ENCODE results near the gene FAM241A.
"Not testable (repeated sequence)": the region's sequence is repeated elsewhere in the genome, so short reads cannot be mapped to it uniquely, and the experiment has no call there.

Gene FAM241A

GRCh38 chr4:112208137-112209095, 63.2 kb downstream of the FAM241A start:
- in situ Hi-C loops (cut with MboI; ENCODE audit: low sequenced_read_pairs): not testable (repeated sequence)

GRCh38 chr4:112210777-112211176, 65.5 kb downstream of the FAM241A start:
- in situ Hi-C loops (cut with MboI; ENCODE audit: low sequenced_read_pairs): no loop called here

GRCh38 chr4:112213091-112213490, 67.8 kb downstream of the FAM241A start:
- in situ Hi-C loops (cut with MboI; ENCODE audit: low sequenced_read_pairs): no loop called here

- in situ Hi-C loops (cut with MboI; ENCODE audit: low sequenced_read_pairs): no loop called here
Observed at GRCh38 chr4:112213856-112214255, 68.6 kb downstream of the FAM241A start.

GRCh38 chr4:112214390-112215264, 69.4 kb downstream of the FAM241A start:
- in situ Hi-C loops (cut with MboI; ENCODE audit: low sequenced_read_pairs): no loop called here

GRCh38 chr4:112219826-112220366, 74.6 kb downstream of the FAM241A start:
- in situ Hi-C loops (cut with MboI; ENCODE audit: low sequenced_read_pairs): no loop called here

GRCh38 chr4:112222219-112222955, 77.1 kb downstream of the FAM241A start:
- in situ Hi-C loops (cut with MboI; ENCODE audit: low sequenced_read_pairs): no loop called here

- in situ Hi-C loops (cut with MboI; ENCODE audit: low sequenced_read_pairs): no loop called here
Observed at GRCh38 chr4:112225157-112225556, 79.9 kb downstream of the FAM241A start.

GRCh38 chr4:112230879-112231778, 85.9 kb downstream of the FAM241A start:
- in situ Hi-C loops (cut with MboI; ENCODE audit: low sequenced_read_pairs): no loop called here

GRCh38 chr4:112231779-112232713, 86.8 kb downstream of the FAM241A start, which contains the start of gene AP1AR:
AP1AR (plus strand) TSS chr4:112231787; CDS start chr4:112232092, 305 bp downstream.
- in situ Hi-C loops (cut with MboI; ENCODE audit: low sequenced_read_pairs): no loop called here

GRCh38 chr4:112234952-112235609, 89.8 kb downstream of the FAM241A start:
- in situ Hi-C loops (cut with MboI; ENCODE audit: low sequenced_read_pairs): no loop called here

- in situ Hi-C loops (cut with MboI; ENCODE audit: low sequenced_read_pairs): no loop called here
Observed at GRCh38 chr4:112236040-112236439, 90.8 kb downstream of the FAM241A start.

- in situ Hi-C loops (cut with MboI; ENCODE audit: low sequenced_read_pairs): no loop called here
Observed at GRCh38 chr4:112238833-112239232, 93.6 kb downstream of the FAM241A start.

Data from HL-60/S4 (cell line).